ENCODE measurements around the gene C11orf21. TPM values are rescaled to one million over a fixed set of nuclear protein-coding genes. Genes with fewer than 3 reads are reported as not detected.

Gene C11orf21
- total RNA-seq, 1 donor from 2014 or later, result 0.29 TPM

DNA sequence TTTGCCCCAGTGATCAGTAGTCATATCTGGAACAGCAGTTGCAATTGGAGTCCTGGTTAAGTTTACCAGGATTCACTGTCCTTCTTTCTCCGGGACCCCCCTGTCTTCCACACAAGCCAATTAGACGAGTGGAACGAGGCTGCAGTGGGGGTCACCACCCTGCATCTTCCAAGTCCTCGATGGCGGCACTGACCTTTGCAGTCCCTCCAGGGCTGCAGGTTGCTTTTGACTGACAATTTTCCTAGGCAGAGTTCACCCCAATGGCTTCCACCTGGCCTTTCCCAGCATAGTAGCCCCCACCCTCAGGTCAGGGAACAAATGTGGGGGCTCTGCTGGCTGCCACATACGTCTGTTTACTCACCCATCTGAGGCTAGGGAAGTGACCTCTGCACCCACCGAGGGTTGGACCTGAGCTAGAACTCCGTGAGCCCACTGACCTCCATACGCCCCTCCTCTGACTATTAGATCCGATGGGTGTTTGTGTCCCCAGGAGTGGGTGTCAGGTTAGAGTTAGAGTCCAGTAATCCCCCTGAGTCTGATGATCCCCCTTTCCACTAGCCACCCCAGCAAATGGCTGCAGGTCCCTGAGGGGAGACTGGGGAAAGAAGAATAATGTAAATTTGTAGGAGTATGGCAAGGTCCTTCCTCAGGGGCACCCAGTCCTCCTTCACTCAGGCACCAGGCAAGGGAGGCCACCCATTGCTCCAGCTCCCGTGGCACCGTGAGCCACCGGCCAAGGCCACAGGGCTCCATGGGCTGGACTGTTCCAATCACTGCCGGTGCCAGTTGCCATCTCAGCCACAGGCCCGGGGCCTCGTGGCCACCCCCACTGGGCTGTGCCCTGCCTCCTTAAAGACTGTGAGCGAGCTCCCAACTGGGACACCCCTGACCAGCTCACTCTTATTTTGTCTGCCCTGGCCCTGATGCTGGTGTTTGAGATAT is 5.5 kb downstream of the C11orf21 start:
- H3K36me3 Mint-ChIP-seq, result no peaks in the 10 kb centered on the region
- H3K27ac Mint-ChIP-seq, result no peak overlapping the region
- no peak overlapping the region for H3K4me3 Mint-ChIP-seq
- H3K27me3 Mint-ChIP-seq (ENCODE audit: low read depth), result peaks cover 36% of the 10 kb centered on the region
- no peaks in the 10 kb centered on the region for H3K9me3 Mint-ChIP-seq
- H3K4me1 Mint-ChIP-seq, result peaks cover 3% of the 10 kb centered on the region
- no peak for TF ChIP-seq CTCF (IDR thresholded peaks at IDR 0.05; ENCODE audit: unreplicated experiment)
- peak in 1 of 2 experiments; percentile 34 for DNase-seq (ENCODE audit: low spot score in 2 of 2, unreplicated experiment in 2 of 2)

- peaks cover 40% of the 10 kb centered on the region for H3K27me3 Mint-ChIP-seq (ENCODE audit: low read depth)
- no peak overlapping the region for H3K27ac Mint-ChIP-seq
- peaks cover 3% of the 10 kb centered on the region for H3K4me1 Mint-ChIP-seq
- no peak overlapping the region for H3K4me3 Mint-ChIP-seq
- no peaks in the 10 kb centered on the region for H3K36me3 Mint-ChIP-seq
- TF ChIP-seq CTCF (IDR thresholded peaks at IDR 0.05; ENCODE audit: unreplicated experiment), result no peak
- peak in 1 of 2 experiments; percentile 29 for DNase-seq (ENCODE audit: low spot score in 2 of 2, unreplicated experiment in 2 of 2)
- no peaks in the 10 kb centered on the region for H3K9me3 Mint-ChIP-seq
Measured at GRCh38 chr11:2294926-2295290, 6.8 kb downstream of the C11orf21 start.

DNA sequence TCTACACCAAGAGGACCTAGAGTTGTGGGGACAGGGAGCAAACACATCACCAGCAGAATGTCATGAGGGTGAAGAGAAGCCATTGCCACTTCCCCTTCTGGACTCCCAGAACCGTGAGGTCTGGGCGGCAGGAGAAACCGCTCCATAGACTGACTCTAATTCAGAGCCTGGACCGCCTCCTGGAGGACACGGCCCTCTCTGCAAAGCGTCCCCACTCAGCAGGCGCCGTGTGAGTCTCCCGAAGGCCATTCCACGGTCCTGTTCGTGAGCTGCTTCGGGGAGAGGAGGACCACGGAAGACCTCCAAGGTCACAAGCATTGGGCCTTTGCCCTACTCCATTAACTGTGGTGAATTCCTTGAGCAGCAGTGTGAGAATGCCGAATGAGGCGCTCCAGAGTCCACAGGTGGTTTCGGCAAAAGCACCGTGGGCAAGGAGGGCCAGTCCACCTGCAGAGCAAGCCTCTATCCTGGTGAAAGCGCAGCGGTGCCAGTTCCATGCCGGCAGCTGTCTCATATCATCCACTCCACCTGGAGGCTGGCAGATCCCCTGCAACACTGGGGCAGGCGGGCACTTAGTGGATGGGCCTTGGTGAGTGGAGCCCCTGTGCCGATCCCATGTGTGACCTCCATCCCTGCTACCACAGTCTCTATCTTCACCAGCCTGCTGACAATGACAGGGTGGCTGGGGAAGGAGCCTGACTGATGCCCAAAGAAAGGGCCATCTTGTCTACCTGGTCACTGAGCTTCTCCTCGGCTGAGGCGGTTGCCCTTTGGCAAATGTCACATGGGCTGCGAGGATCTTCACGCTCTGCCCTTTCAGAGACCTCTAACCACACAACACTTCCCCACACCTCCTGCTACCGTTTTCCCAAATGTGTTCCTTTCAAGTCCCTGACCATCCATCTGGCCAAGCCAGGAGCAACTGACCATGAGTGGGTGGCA is 7.5 kb downstream of the C11orf21 start:
- no peak for TF ChIP-seq CTCF (IDR thresholded peaks at IDR 0.05; ENCODE audit: unreplicated experiment)
- no peak overlapping the region for H3K27ac Mint-ChIP-seq
- DNase-seq (ENCODE audit: low spot score in 2 of 2, unreplicated experiment in 2 of 2), result peak; percentile 18 to 33
- H3K27me3 Mint-ChIP-seq (ENCODE audit: low read depth), result peaks cover 46% of the 10 kb centered on the region
- H3K4me1 Mint-ChIP-seq, result no peaks in the 10 kb centered on the region
- no peak overlapping the region for H3K4me3 Mint-ChIP-seq
- H3K9me3 Mint-ChIP-seq, result no peaks in the 10 kb centered on the region
- H3K36me3 Mint-ChIP-seq, result no peaks in the 10 kb centered on the region

- no peak overlapping the region for H3K27ac Mint-ChIP-seq
- peaks cover 52% of the 10 kb centered on the region for H3K27me3 Mint-ChIP-seq (ENCODE audit: low read depth)
- H3K4me1 Mint-ChIP-seq, result no peaks in the 10 kb centered on the region
- no peak overlapping the region for H3K4me3 Mint-ChIP-seq
- no peak for TF ChIP-seq CTCF (IDR thresholded peaks at IDR 0.05; ENCODE audit: unreplicated experiment)
- H3K9me3 Mint-ChIP-seq, result no peaks in the 10 kb centered on the region
- H3K36me3 Mint-ChIP-seq, result no peaks in the 10 kb centered on the region
- DNase-seq (ENCODE audit: low spot score in 2 of 2, unreplicated experiment in 2 of 2), result peak; percentile 17 to 33
Measured at GRCh38 chr11:2293531-2293971, 8.2 kb downstream of the C11orf21 start.

DNA sequence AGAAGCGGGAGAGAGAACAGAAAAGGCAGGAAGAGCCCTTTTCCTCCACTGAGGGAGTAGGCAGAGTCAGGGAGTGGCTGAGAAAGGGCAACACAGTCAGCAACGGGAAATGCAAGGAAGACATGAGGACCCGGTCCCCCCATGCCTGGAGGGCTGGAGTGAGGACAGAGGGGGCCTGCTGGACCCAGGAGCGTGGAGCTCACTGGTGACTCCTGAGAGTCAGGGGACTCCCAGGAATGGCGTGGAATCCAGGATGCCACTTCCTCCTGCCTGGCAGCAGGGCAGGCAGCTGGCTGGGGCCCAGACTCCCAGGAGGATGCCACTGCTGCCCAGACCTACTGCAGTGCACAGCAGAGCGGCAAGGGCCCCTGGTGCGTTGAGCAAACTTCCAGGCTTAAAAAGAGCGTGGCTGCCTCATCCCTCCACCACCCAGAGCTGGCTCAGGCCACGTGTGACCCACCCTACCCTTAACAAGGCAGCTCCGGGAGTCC is 11.3 kb downstream of the C11orf21 start:
- Mint-ChIP-seq H3K4me3 (no peak overlapping the region), H3K4me1 (no peaks in the 10 kb centered on the region), H3K36me3 (no peaks in the 10 kb centered on the region), H3K9me3 (no peaks in the 10 kb centered on the region), H3K27me3 (ENCODE audit: low read depth) (peaks cover 63% of the 10 kb centered on the region), H3K27ac (no peak overlapping the region)
- no peak for TF ChIP-seq CTCF (IDR thresholded peaks at IDR 0.05; ENCODE audit: unreplicated experiment)
- DNase-seq (ENCODE audit: low spot score in 2 of 2, unreplicated experiment in 2 of 2), result peak; percentile 5 to 32
